GM12892 (cell line): ENCODE results near the gene DOLPP1.

ENCODE experiments used
- POLR2A ChIP-seq: IDR thresholded peaks from 2 replicates; pipeline ENCODE4 v1.6.1; 2011; ENCODE audit warnings: low read depth, low read length, control low read depth
- POLR2AphosphoS5 ChIP-seq: IDR thresholded peaks from 2 replicates; pipeline ENCODE4 v1.6.1; 2011; ENCODE audit warnings: low read depth, low read length, control low read depth

GRCh38 chr9:129138476-129139232 lies 57.7 kb downstream of the DOLPP1 start:
- no peak for TF ChIP-seq POLR2AphosphoS5
- no peak for TF ChIP-seq POLR2A
